Ecto neural progenitor cell (in vitro differentiated cells): ENCODE results near the gene OR2W1.

Source experiments
- DNase-seq: peaks from one replicate; pipeline ENCODE4 v3.0.0-alpha.2; 2018; ENCODE audit warnings: low spot score

Gene OR2W1

DNA sequence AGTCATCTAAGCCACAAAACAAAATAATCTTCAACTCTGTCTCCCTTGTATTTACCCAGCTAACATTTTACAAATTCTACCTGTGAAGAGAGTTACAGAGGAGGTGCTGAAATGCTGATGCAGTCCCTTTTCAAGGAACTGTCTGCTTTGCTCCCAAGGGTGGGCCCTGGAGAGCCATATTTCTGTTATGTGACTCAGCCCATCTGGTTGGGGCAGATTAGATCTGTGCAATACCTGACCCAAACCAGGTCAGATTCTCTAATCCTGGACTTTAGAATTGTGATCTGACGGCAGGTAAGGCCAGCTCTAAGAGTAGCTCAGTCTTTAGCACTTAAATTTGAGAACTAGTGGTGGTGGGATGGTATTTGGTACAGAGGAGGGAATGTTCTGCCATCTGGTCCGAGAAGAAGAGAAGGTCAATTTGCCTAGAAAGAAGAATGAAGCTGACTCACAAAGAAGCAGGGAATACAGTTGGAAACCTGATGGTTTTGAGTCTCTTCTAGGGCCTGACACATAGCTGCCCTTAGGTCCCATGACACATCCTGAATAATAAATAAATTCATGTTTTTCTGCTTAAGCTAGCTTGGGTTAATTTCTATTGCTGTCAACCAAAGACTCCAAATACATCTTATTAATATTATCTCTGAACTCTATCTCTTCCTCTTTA, 48.0 kb downstream of the OR2W1 start:
- DNase-seq: no peak

DNA sequence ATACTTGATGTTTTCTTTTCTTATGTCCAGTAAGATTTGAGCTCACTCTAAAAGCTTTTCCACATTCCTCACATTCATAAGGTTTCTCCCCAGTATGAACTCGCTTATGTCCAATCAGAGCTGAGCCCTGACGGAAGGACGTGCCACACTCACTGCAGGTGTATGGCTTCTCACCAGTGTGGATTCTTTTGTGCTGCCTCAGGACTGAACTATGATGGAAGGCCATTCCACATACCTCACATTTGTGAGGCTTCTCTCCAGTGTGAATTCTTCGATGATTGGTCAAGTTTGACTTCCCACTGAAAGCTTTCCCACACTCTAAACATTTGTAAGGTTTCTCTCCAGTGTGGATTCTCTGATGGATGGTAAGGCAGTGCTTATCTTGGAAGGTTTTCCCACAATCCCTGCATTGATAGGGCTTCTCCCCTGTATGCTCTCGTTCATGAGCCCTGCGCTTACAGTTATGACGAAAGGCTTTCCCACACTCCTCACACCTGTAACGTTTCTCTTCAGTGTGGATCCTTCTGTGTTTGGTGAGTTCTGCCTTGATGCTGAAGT, 49.8 kb downstream of the OR2W1 start:
- no peak for DNase-seq
